IPS-20b (cell line): ENCODE data around the gene JCHAIN.

ENCODE experiments used
- H3K27ac ChIP-seq: one replicate; pipeline ENCODE4 v1.5.1; 2013; ENCODE audit warnings: low read length
- H3K27me3 ChIP-seq: 2 replicates; pipeline ENCODE4 v1.6.1; 2013; ENCODE audit warnings: mild to moderate bottlenecking, low read length, inconsistent platforms; ENCODE audit not compliant: insufficient read depth
- H3K36me3 ChIP-seq: 2 replicates; pipeline ENCODE4 v1.6.1; 2013; ENCODE audit warnings: low read depth, mild to moderate bottlenecking, inconsistent platforms, low read length, moderate library complexity; ENCODE audit not compliant: insufficient read depth
- H3K4me1 ChIP-seq: 2 replicates; pipeline ENCODE4 v1.6.1; 2013; ENCODE audit warnings: mild to moderate bottlenecking, control low read depth, inconsistent platforms, low read length, moderate library complexity; ENCODE audit not compliant: insufficient read depth
- H3K4me3 ChIP-seq: 2 replicates; pipeline ENCODE4 v1.5.1; 2013; ENCODE audit warnings: mild to moderate bottlenecking, low read length, inconsistent platforms
- H3K9ac ChIP-seq: 2 replicates; pipeline ENCODE4 v1.6.1; 2013; ENCODE audit warnings: low read depth, mild to moderate bottlenecking, inconsistent platforms, low read length, moderate library complexity
- H3K9me3 ChIP-seq: 2 replicates; pipeline ENCODE4 v1.6.1; 2013; ENCODE audit warnings: mild to moderate bottlenecking, low read depth, low read length, inconsistent platforms; ENCODE audit not compliant: insufficient read depth

The JCHAIN gene

DNA sequence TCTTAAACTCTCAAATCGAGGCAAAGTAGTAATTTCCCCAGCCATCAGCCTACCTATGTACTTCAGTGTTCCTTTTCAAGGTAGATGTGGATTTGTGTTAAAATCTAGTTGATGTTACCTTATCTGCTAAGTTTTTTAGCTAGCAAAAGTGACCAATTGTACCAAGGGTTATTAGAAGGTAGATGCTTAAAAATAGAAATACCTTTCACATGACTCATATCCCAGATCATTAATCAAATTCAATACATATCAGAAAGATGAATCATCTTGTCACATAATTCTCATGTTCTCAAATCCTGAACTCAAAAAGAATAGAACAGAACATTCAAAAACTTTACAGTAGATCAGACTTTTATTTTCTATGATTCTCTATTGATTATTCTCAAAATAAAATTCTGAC lies 34.3 kb downstream of the JCHAIN start:
- H3K27me3 ChIP-seq = no peaks in the 10 kb centered on the region
- no peaks in the 10 kb centered on the region for H3K4me1 ChIP-seq
- H3K27ac ChIP-seq = no peak overlapping the region
- H3K9me3 ChIP-seq = no peaks in the 10 kb centered on the region
- H3K36me3 ChIP-seq = no peaks in the 10 kb centered on the region
- no peak overlapping the region for H3K9ac ChIP-seq
- H3K4me3 ChIP-seq = no peak overlapping the region

DNA sequence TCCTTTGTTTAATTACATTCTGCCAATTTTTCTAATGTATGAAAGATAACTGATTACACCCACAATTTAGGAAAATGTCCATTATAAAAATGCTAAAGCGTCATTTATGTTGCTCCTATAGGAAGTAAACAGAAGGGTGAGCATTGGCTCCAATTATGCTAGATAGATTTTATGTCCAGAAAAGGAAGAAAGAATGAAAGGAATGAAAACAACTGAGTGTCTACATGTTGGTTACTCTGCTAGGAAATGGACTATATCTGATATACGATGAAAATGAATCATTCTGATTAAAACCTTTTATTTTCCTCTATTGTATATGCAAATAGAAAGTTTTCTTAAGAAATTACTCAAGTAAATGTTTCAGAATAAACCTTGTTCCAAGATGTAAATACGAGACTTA lies 36.1 kb downstream of the JCHAIN start:
- Histone ChIP-seq H3K27me3 (no peaks in the 10 kb centered on the region), H3K4me1 (no peaks in the 10 kb centered on the region), H3K36me3 (no peaks in the 10 kb centered on the region), H3K9ac (no peak overlapping the region), H3K27ac (no peak overlapping the region), H3K9me3 (no peaks in the 10 kb centered on the region), H3K4me3 (no peak overlapping the region)

DNA sequence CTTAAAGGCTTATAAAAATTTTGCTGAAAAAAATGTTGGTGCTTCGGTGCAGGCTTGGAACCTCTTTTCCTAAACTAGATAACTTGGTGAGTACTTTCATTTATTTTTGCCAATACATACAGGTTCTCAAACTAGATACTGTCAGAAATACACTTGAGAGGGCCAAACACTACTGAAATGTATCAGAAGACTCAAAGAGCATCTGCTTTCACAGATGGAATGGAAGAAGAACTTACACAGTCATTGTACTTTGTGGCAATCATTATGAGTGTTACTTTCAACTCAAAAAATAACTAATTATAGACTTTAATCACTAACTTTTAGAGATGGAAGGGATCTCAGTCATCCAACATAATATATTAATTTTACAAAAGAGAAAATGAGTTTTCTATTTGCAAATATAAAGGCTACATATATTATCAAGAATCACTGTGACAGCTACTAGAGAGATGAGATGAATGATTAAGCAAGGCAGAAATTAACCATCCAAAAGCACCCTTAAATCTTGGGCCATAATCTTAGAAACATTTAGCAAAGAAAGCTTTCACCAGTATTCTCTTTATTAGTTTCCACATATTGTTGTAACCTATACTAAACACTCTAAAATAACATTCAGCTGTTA lies 36.7 kb downstream of the JCHAIN start:
- H3K27ac ChIP-seq = no peak overlapping the region
- H3K36me3 ChIP-seq = no peaks in the 10 kb centered on the region
- H3K9ac ChIP-seq = no peak overlapping the region
- no peak overlapping the region for H3K4me3 ChIP-seq
- no peaks in the 10 kb centered on the region for H3K27me3 ChIP-seq
- no peaks in the 10 kb centered on the region for H3K9me3 ChIP-seq
- H3K4me1 ChIP-seq = no peaks in the 10 kb centered on the region

DNA sequence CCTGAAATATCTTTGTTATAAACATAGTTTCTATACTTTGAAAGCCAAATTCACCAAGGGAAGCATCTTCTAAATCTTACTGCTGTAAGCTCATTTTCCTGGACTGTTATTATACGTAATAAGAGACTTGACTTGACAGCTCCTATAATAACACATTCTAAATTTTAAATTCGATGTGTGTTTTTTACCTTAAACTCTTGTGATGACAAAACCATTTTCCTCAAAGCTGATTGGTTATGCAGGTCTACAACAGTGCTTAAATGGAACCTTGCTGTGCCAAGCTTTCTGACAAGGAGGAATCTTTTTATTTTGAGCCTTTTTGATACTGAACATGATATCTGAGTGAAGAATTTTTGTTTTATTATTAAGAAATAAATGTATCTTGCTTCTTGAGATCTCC lies 37.9 kb downstream of the JCHAIN start, which contains the start of gene ENAM:
Gene ENAM (plus strand): TSS at position 301 of the 400 bp plus-strand sequence. CDS start 757 bp downstream, outside the sequence.
- Histone ChIP-seq H3K36me3 (no peaks in the 10 kb centered on the region), H3K27ac (no peak within 1 kb of the TSS), H3K4me3 (no peak within 1 kb of the TSS), H3K27me3 (no peaks in the 10 kb centered on the region), H3K4me1 (no peaks in the 10 kb centered on the region), H3K9me3 (no peaks in the 10 kb centered on the region), H3K9ac (no peak within 1 kb of the TSS)

DNA sequence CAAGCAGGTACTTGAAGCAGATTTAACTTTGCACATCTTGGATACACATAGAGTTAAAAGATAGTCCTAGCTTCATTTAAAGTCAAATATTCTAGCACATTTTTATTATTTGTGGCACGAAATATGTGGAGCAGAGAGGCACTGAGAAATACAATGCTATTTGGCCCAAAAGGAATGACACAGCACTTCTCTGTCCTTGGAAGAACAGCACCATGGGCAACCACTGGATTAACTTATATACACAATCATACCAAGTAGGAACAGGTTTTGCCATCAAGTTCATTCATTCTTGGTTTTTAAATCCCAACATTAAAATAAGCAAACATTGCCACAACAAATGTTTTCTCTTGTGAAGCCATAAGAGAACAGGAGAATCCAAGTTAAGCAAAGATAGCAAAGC lies 38.7 kb downstream of the JCHAIN start:
- Histone ChIP-seq H3K9me3 (no peaks in the 10 kb centered on the region), H3K27me3 (no peaks in the 10 kb centered on the region), H3K36me3 (no peaks in the 10 kb centered on the region), H3K9ac (no peak overlapping the region), H3K27ac (no peak overlapping the region), H3K4me1 (no peaks in the 10 kb centered on the region), H3K4me3 (no peak overlapping the region)

DNA sequence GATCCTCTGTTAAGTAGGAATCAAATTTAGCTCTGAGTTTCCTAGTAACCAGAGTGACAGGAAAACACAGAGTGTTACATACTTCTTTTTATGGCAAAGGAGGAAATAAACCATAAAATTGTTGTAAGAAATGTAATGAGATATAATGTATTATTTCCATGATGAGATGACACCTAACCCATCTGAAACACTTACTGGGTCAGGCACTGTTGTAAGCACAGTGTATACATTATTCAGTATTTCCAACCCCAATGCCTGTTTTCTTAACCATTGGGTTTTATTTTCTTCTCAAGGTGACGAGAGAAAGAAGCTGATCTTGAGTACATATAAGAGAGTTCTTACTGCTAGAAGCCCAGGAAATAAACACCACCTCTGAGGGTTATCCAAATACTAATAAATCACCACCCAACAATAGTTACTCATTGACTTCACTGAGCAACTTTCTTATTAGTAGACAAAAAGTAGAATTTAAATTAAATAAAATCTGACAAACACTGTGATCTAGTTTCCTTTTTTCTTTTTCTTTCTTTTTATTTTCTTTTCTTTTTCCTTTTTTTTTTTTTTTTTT lies 42.0 kb downstream of the JCHAIN start:
- H3K4me1 ChIP-seq = no peaks in the 10 kb centered on the region
- no peaks in the 10 kb centered on the region for H3K9me3 ChIP-seq
- H3K36me3 ChIP-seq = no peaks in the 10 kb centered on the region
- no peak overlapping the region for H3K27ac ChIP-seq
- H3K9ac ChIP-seq = no peak overlapping the region
- H3K27me3 ChIP-seq = no peaks in the 10 kb centered on the region
- H3K4me3 ChIP-seq = no peak overlapping the region

DNA sequence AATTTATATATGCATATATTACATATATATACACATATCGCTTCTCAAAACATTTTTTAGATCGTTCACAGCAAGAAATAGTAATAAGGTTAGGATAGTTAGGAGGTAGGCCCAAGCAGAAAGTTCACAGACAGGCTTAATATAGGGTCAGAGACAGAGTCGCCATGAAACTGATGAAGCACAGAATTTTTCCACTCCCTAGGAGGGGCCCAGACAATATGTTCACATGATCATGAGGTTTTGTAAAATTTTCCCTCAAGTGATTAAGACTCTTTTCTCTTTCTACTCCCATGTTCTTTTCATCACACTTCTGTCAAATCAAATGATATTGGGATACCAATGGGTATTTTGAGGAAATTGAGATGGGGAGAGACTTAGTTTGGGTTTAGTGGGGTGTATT lies 43.0 kb downstream of the JCHAIN start:
- Histone ChIP-seq H3K27ac (no peak overlapping the region), H3K4me1 (no peaks in the 10 kb centered on the region), H3K36me3 (no peaks in the 10 kb centered on the region), H3K9me3 (no peaks in the 10 kb centered on the region), H3K9ac (no peak overlapping the region), H3K27me3 (no peaks in the 10 kb centered on the region), H3K4me3 (no peak overlapping the region)

DNA sequence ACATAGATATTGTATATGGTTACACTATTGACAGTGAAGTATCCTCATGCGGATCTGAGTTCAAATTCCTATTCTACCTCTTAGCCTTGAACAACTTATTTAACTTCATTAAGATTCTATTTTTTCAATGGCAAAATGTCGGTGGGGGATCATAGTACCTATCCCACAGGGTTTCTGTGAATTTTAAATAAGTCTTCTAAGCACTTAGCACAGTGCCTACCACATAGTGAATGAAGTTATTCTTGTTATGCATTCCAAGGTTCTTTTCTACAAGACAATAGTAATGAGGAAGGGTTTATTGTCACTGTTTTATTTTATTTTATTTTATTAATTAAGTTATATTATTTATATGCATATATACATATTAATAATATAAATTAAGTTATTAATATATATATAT lies 46.5 kb downstream of the JCHAIN start:
- Histone ChIP-seq H3K36me3 (no peaks in the 10 kb centered on the region), H3K9ac (no peak overlapping the region), H3K4me3 (no peak overlapping the region), H3K27ac (no peak overlapping the region), H3K4me1 (no peaks in the 10 kb centered on the region), H3K27me3 (no peaks in the 10 kb centered on the region), H3K9me3 (no peaks in the 10 kb centered on the region)

DNA sequence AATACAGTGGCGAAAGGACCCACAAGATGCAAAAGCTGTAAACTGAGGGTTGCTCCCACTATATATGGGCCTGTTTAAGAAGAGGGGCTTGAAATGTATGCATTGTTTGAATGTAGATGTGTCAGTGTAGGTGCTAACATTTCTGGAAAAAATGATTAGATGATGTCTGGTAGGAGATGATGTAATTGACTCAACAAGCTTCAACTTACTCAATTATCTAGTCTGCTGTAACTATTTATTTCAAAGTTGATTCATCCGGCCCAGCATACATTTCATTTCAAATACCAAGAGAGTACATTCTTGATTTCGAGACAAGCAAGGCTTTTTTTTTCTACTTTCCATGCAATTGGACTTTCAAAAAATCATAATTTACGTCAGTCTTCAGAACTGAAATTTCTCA lies 47.0 kb downstream of the JCHAIN start:
- Histone ChIP-seq H3K27me3 (no peaks in the 10 kb centered on the region), H3K4me1 (no peaks in the 10 kb centered on the region), H3K27ac (no peak overlapping the region), H3K36me3 (no peaks in the 10 kb centered on the region), H3K9ac (no peak overlapping the region), H3K4me3 (no peak overlapping the region), H3K9me3 (no peaks in the 10 kb centered on the region)

DNA sequence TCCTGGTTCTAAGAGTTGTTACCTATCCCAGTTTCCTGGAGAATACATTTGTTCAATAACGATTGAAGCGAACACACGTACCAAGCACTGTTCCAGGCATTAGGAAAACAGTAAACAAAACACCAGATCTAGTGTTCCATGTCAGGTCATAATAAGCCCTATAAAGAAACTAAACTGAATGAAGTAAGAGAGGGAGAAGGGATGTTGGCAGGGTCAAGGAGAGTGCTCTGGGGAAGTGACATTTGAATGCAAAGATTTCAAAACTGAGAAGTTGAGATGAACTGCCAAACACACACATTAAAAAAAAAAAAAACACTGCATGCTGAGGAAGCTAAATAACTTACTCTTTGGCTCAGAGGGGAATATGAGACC lies 52.1 kb downstream of the JCHAIN start:
- Histone ChIP-seq H3K27me3 (no peaks in the 10 kb centered on the region), H3K9me3 (no peaks in the 10 kb centered on the region), H3K36me3 (no peaks in the 10 kb centered on the region), H3K27ac (no peak overlapping the region), H3K4me1 (no peaks in the 10 kb centered on the region), H3K4me3 (no peak overlapping the region), H3K9ac (no peak overlapping the region)

DNA sequence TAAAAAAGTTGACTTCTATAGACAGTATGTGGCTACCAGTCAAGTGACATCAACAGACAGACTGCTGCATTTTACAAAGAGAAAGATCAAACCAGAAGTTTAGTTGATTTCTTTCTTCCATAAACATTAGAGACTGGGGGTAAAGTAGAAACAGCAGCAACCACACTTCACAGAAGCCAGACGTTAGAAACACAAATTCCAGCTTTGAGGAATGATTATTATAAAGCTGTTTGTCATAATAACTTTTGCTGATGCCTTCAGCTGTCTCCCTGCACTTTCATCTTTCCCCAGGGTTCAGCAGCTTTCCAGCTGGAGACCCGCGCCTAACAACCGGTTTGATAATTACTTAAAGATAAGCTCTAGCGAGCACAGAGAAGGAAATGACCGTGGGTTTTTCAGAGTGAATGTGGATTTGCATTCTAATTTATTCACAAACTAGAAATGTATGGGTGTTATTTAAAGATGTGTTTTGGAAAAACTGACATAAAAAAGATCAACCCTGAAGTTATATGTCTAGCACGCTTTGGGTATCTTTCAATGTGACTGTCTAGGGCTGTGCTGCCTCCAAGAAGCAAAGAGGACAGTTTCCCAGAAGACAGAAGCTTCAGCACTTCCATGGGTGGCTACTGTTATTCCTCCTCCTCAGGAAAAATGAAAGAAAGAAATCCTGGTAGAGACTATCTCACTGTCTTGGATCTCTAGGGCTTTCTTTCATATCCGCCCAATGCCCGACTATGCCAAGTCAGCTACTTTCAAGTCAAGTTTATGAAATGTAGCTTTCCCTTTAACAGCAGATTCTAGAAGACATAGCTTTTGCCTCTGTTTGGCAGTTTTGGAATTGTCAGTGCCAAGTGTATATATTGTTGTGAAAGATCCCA lies 52.8 kb downstream of the JCHAIN start:
- no peak overlapping the region for H3K4me3 ChIP-seq
- no peak overlapping the region for H3K27ac ChIP-seq
- no peaks in the 10 kb centered on the region for H3K36me3 ChIP-seq
- H3K9me3 ChIP-seq = no peaks in the 10 kb centered on the region
- no peak overlapping the region for H3K9ac ChIP-seq
- no peaks in the 10 kb centered on the region for H3K27me3 ChIP-seq
- H3K4me1 ChIP-seq = no peaks in the 10 kb centered on the region

DNA sequence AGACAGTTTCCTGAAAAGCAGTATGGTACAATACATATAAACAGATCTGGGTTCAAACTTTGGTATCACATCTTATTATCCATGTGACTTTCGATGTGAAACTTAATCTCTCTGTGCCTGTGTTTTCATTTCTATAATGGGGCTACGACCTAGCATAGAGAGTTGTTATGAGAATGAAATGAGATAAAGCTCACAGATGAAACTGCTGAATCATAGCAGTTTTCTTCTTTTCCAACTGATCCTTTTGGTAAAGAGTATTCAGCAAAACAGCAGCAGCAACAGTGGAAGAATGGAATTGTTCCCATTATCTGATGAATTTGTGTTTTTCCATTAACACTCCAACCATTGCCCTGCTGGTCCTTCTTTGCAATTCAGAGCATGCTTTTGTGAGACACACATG lies 58.0 kb downstream of the JCHAIN start:
- no peaks in the 10 kb centered on the region for H3K9me3 ChIP-seq
- no peak overlapping the region for H3K27ac ChIP-seq
- no peak overlapping the region for H3K9ac ChIP-seq
- H3K4me3 ChIP-seq = no peak overlapping the region
- H3K27me3 ChIP-seq = no peaks in the 10 kb centered on the region
- no peaks in the 10 kb centered on the region for H3K4me1 ChIP-seq
- no peaks in the 10 kb centered on the region for H3K36me3 ChIP-seq
